ENCODE data around the gene LDB2.
"Not testable (repeated sequence)": the region's sequence is repeated elsewhere in the genome, so short reads cannot be mapped to it uniquely, and the experiment has no call there.

LDB2 gene

GRCh38 chr4:16643893-16644292 lies 254.6 kb downstream of the LDB2 start:
- Histone ChIP-seq H3K27me3 (no peaks in the 10 kb centered on the region), H3K4me1 (no peaks in the 10 kb centered on the region), H3K9me3 (no peaks in the 10 kb centered on the region), H3K36me3 (no peaks in the 10 kb centered on the region), H3K27ac (no peak overlapping the region), H3K4me3 (no peak overlapping the region)
- DNase-seq: no peak
- intact Hi-C loops (cut with DNase I; ENCODE audit: low total_unique reads): no loop called here
- TF ChIP-seq, protein P1, sequence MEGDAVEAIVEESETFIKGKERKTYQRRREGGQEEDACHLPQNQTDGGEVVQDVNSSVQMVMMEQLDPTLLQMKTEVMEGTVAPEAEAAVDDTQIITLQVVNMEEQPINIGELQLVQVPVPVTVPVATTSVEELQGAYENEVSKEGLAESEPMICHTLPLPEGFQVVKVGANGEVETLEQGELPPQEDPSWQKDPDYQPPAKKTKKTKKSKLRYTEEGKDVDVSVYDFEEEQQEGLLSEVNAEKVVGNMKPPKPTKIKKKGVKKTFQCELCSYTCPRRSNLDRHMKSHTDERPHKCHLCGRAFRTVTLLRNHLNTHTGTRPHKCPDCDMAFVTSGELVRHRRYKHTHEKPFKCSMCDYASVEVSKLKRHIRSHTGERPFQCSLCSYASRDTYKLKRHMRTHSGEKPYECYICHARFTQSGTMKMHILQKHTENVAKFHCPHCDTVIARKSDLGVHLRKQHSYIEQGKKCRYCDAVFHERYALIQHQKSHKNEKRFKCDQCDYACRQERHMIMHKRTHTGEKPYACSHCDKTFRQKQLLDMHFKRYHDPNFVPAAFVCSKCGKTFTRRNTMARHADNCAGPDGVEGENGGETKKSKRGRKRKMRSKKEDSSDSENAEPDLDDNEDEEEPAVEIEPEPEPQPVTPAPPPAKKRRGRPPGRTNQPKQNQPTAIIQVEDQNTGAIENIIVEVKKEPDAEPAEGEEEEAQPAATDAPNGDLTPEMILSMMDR (IDR thresholded peaks at IDR 0.05): no peak

DNA sequence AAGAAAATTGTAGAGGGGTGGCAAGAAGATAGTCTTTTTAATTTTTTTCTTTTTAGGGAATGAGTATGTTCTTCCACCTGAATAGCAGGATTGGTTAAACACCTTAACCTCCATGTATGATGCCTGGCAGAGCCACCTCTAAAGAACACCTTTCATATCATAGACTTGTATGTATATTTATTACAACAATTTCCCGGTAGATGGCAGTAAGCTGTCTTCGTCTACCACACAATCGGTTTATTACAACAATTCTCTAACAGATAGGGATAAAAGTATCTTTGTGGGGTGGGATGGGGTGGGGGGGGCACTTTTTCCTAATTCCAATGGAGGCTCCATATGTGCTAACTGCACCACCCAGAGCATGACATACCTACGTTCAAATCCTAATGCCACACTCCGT lies 255.5 kb downstream of the LDB2 start:
- intact Hi-C loops (cut with DNase I; ENCODE audit: low total_unique reads): no loop called here
- DNase-seq: no peak
- H3K4me1 ChIP-seq: no peaks in the 10 kb centered on the region
- no peak overlapping the region for H3K4me3 ChIP-seq
- H3K9me3 ChIP-seq: no peaks in the 10 kb centered on the region
- no peak overlapping the region for H3K27ac ChIP-seq
- no peaks in the 10 kb centered on the region for H3K36me3 ChIP-seq
- TF ChIP-seq, protein P1 (IDR thresholded peaks at IDR 0.05): no peak
- no peaks in the 10 kb centered on the region for H3K27me3 ChIP-seq

DNA sequence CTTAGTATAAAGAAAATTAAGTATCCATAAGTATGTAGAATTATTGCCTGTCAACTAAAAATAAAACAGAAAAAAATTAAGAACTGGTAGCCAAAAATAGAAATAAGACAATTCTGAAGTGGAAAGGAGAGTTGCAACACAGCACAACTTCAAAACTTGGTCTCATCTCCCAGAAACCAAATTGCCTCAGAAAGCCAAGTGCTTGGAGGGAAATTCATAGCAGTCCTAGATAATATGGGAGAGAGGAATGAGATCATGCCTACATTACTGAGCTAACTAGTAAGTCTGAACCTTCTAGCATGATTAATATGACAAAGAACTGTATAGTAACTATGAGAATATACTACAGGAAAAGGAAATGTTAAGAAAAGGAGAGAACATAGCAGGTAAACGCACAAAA lies 256.5 kb downstream of the LDB2 start:
- no peaks in the 10 kb centered on the region for H3K4me1 ChIP-seq
- H3K27ac ChIP-seq: no peak overlapping the region
- H3K27me3 ChIP-seq: no peaks in the 10 kb centered on the region
- TF ChIP-seq, protein P1 (IDR thresholded peaks at IDR 0.05): no peak
- intact Hi-C loops (cut with DNase I; ENCODE audit: low total_unique reads): no loop called here
- no peaks in the 10 kb centered on the region for H3K9me3 ChIP-seq
- no peak overlapping the region for H3K4me3 ChIP-seq
- H3K36me3 ChIP-seq: no peaks in the 10 kb centered on the region
- no peak for DNase-seq

GRCh38 chr4:16636912-16637630 lies 261.4 kb downstream of the LDB2 start:
- TF ChIP-seq, protein P1 (IDR thresholded peaks at IDR 0.05): no peak
- Histone ChIP-seq H3K4me1 (no peaks in the 10 kb centered on the region), H3K27me3 (no peaks in the 10 kb centered on the region), H3K4me3 (no peak overlapping the region), H3K9me3 (no peaks in the 10 kb centered on the region), H3K27ac (no peak overlapping the region), H3K36me3 (no peaks in the 10 kb centered on the region)
- DNase-seq: no peak
- intact Hi-C loops (cut with DNase I; ENCODE audit: low total_unique reads): no loop called here

DNA sequence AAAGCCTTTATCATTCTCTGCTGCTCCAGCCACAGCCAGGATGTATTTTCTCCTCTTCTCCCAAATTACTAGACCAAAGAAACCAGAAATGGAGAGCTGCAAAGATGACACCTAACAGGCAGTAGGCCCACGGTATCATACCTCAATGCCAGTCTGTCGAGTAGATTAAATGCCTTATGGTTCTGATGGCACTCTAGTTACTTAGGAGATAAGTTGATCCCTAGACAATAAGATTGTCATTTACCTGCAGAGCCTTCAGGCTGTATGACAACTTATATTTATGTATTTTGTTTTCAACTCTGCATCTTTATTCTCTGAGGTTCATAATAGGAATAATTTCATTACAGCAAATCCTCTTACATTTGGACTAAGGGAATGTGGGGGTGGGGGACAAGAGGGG lies 262.1 kb downstream of the LDB2 start:
- no peaks in the 10 kb centered on the region for H3K4me1 ChIP-seq
- no peaks in the 10 kb centered on the region for H3K27me3 ChIP-seq
- H3K36me3 ChIP-seq: no peaks in the 10 kb centered on the region
- TF ChIP-seq, protein P1 (IDR thresholded peaks at IDR 0.05): no peak
- H3K27ac ChIP-seq: no peak overlapping the region
- H3K9me3 ChIP-seq: no peaks in the 10 kb centered on the region
- intact Hi-C loops (cut with DNase I; ENCODE audit: low total_unique reads): no loop called here
- no peak overlapping the region for H3K4me3 ChIP-seq
- DNase-seq: no peak

DNA sequence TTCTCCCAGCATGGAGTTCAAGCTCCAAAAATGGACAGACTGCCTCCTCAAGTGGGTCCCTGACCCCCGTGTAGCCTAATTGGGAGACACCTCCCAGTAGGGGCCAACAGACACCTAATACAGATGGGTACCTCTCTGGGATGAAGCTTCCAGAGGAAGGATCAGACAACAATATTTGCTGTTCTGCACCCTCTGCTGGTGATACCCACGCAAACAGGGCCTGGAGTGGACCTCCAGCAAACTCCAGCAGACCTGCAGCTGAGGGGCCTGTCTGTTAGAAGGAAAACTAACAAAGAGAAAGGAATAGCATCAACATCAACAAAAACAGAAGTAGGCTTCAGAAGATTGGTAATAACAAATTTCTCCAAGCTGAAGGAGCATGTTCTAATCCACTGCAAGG lies 269.2 kb downstream of the LDB2 start:
- H3K27ac ChIP-seq; intact Hi-C loops (cut with DNase I; ENCODE audit: low total_unique reads); H3K4me3 ChIP-seq; H3K4me1 ChIP-seq; H3K27me3 ChIP-seq; H3K9me3 ChIP-seq; DNase-seq; H3K36me3 ChIP-seq: not testable (repeated sequence)

- H3K36me3 ChIP-seq; H3K9me3 ChIP-seq; intact Hi-C loops (cut with DNase I; ENCODE audit: low total_unique reads); H3K27me3 ChIP-seq; H3K27ac ChIP-seq; H3K4me3 ChIP-seq; DNase-seq; H3K4me1 ChIP-seq: not testable (repeated sequence)
These were observed 269.6 kb downstream of the LDB2 start for GRCh38 chr4:16628835-16629234.
